GM21576 (cell line): Measurements from ENCODE around the gene FILIP1.

ENCODE experiments used
- ATAC-seq: cut with Tn5 transposase; IDR thresholded peaks from one replicate; pipeline ENCODE4 v1.9.1; 2021; ENCODE audit warnings: mild to moderate bottlenecking, moderate library complexity; ENCODE audit not compliant: unreplicated experiment

Gene FILIP1

GRCh38 chr6:75348882-75349261 lies 144.7 kb downstream of the FILIP1 start:
- ATAC-seq, result no peak

DNA sequence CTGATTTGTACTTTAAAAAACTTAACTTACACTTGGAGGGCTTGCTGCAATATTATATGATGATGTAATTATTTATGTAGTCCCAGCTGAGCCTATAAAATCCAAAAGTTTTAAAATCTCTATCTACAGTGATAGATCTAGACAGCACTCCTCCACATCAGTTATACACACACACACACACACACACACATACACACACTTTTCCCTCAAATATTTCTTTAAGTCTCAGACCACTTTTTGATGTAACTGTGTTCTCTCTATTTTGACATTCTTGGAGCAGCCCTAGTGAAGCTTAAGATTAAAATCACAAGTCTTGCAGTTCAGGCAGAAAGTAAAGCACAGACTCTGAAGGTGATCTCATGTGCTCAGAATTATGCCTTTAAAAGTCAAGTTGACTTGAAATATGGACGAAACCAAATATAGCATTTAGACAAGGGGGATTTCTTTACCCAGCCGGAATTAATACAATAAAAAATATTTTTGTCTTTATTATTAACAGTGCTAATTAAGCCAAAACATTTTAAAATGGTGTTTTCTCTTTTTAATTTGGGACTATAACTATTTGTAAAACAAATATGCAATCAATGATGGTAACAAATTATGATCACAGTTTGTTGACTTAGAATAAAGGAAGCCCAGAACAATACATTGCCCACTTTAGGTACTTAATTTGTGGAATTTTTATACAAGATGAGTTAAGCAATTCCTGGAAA lies 145.5 kb downstream of the FILIP1 start:
- no peak for ATAC-seq

DNA sequence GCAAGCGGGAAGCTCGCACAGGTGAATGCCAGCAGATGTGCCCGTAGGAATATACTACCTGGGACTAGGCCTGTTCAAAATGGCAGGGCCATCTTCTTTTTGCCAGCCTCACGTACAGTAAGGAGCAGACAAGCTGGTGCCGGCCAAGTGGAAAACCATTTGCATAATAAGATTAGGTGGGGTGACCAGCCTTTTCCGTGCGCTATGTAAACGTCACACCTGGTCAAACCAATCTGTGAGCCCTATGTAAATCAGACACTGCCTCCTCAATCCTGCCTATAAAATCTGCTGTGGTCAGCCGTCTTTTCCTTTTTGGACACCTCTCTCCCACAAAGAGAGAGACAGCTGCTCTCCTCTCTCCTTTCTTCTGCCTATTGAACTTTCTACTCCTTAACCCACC lies 148.2 kb downstream of the FILIP1 start:
- ATAC-seq, result no peak

DNA sequence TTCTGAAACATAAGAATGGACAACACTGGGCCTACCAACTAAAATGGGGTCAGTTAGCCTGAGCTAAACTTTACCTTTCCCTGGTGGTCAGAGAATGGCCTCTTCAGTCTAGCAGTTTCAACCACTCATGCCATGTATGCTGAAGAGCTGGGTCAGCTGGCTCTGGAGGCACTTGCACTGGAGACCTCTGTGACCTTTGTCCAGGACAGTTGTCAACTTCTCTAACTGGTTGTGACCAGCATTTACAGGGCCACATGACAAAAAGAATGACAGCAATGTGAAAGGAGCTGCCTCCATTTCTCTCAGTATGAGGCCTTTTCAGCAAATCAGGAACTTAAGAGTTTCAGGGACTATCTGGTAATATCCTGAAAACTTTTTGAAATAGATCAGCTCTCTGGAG lies 149.1 kb downstream of the FILIP1 start:
- ATAC-seq, result no peak

DNA sequence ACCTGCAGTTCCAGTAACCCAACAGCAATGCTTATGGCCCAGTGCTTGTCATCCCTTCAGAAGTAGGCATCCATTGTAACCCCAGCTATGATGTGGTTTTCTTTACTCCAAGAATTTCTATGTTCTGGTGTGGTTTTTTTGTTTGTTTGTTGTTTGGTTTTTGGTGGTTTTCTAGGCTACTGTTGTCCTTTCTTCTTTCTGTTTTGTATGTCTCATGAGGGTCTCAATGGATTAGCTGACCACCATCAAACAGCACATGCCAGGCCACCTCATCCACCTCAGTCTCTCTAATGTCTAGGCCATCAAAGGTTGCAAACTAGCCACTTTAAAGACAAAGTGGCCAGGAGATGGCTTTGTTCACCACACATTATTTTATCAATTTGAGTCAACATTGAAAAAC lies 149.6 kb downstream of the FILIP1 start:
- no peak for ATAC-seq

DNA sequence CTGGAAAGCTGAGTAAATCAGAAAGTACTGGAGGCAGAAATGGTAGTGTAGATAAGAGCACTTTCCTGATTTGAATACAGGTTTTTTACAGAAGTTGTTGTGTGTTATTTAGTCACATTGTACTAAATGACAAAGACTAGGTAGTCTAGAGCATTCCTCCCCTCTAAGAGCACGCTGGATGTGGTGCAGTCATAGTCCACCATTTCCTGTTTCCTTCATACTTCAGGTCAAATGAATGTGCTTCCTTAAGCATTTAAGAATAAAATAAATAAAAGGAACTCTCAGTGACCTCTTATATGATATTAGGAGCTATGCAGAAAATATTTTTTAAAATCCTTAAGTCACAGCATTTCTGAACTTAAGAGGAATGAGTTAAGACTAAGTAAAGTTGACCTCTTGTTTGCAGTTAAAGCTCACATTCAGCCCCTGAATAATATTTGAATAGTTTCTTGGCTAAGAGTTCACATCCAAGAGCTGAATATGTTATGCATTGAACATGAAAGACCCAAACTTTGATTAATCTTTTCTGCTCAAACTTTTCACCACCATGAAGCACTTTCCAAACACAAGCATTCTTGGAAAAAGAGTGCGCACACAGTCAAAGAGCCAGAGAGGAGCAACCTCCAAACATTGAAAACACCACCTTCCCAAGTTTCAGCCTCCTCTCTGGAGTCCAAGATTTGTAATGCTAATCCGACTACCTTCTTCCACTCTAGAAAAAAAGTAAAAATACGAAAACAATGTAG lies 155.6 kb downstream of the FILIP1 start:
- no peak for ATAC-seq

GRCh38 chr6:75334266-75335040 lies 159.1 kb downstream of the FILIP1 start:
- no peak for ATAC-seq

GRCh38 chr6:75333676-75334200 lies 159.9 kb downstream of the FILIP1 start:
- no peak for ATAC-seq

DNA sequence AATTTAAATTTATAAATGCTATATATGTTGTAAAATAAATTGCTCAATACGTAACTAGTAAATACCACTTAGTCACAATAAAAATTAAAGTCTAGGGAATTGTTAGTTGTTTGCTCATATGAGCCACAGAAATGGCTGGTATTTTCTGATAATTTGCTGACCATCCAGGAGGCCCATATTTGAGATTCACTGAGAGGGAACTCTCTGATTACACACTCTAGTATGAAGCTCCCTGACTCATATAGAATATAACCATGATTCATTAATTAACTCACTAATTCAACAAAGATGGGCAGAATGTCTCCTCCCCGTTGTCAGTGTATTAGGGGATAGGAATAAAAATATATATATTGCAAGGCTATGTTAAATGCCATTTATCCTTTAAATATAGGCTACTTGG lies 162.4 kb downstream of the FILIP1 start:
- ATAC-seq, result no peak

GRCh38 chr6:75329703-75330102 lies 163.9 kb downstream of the FILIP1 start:
- ATAC-seq, result no peak

DNA sequence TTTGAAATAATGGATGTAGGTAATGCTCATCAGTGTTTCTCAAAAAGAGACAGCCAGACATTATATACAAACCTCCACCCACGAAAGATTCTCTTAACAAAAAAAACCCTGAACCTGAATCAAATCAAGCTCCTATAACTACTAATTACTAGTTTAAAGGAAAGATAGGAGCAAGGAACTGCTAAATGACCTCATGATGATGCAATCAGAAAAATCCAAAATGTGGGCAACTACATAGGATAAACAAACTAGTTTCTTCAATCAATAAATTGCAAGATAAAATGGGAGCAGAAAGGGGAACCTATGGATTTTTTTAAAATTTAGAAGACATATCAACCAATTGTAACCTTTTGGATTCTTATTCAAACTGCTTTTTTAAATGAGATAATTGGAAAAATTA lies 165.8 kb downstream of the FILIP1 start:
- no peak for ATAC-seq

DNA sequence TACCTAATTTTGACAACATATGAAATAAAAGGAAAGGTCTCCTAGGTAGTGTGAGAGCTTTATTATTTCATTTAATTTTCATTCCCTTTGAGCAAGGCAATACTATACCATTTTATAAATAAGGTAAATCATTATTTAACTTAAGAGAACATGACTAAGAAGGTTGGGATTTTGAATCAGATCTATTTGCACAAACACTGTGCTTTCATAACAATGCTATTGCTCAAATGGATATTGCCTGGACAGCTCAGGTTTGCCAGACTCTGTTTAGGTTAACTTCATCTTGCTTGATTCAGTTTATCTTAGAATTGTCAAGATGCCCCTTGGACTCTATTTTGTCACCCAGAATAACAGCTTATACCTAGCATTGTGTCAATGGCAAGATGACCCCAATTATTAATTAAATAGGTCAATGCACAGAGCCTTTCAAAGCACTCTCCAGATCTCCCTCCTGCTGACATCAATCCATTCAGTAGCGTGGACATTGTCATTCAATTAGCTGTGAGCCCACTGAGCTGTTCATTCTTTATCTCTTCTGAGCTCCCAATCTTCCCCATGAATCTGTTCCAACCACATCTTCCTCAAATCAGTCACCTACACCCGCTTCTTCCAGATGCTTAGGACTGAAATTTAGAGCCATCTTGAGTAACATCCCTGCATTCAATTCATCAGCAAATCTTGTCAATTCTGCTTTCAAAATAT lies 166.9 kb downstream of the FILIP1 start:
- no peak for ATAC-seq

- ATAC-seq, result no peak
Measured at GRCh38 chr6:75318900-75319299, 174.7 kb downstream of the FILIP1 start.

GRCh38 chr6:75317503-75318206 lies 175.9 kb downstream of the FILIP1 start:
- no peak for ATAC-seq

DNA sequence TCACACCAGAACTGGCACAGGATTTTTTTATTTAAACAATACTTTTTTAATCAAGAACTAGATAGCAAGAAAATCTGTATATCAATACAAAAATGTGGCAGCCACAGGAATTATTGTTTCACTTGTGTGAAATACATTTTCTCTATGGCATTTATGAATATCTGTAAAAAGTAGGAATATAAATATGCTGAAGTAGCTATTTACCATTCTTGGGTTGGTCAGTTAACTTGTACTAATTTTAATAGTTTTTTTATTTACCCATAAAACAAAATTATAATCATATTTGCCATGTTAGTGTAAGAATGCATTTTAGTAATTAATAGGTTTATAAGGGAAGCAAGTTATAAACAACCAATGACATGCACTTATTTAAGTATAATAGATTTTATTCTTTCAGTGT lies 177.6 kb downstream of the FILIP1 start:
- ATAC-seq, result no peak

DNA sequence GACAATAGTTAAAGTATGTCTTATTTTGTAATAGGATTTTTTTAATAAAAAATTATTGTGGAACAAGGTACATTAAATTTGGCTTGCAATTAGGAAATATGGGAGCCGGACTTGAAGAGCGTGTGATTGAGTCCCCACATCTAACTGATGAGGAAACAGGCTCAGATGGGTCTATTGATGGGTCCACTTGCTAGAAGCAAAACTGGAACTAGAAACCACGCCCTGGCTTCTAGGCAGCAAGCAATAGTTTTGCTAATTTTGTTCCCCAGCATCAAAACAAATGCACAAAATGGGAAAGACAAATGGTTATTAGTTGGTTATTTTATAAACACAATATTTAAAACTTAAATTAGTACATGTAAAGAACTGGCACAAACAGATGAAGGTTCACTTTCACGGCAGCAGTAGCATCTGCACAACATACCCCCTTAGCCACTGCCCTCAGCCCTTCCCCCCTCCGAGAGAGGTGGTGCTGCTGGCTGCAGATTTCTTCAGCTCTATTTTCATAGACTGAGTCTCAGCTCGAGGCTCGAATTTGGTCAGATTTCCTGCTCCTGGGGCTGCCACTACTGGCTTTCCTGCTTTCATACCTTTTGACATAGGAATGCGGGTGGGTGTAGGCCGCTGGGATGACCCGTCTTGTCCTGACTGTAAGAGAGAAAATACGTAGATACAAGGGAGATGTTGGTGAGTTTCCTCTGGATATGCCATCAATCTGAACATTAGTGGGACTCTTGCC lies 185.2 kb downstream of the FILIP1 start:
- ATAC-seq, result no peak

- no peak for ATAC-seq
Measured at GRCh38 chr6:75307364-75308004, 186.1 kb downstream of the FILIP1 start.

DNA sequence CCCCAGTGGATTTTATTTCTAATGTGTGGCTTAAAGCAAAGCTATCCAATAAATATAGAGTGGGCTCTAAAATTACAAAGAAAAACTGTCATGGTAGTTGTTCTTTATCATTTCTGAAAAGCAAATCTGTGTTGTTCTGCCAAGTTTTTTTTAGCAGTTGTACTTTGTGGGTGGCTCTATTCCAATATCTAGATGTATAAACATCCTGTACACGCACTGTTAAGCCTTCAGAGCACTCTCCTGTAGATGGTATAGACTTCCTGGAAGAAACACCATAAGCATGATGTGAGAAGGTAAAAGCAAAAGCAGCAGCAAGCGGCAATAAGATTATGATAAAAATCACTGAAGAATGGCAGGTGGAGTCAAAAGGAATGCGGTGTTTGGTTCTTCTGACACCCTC lies 187.5 kb downstream of the FILIP1 start:
- no peak for ATAC-seq

DNA sequence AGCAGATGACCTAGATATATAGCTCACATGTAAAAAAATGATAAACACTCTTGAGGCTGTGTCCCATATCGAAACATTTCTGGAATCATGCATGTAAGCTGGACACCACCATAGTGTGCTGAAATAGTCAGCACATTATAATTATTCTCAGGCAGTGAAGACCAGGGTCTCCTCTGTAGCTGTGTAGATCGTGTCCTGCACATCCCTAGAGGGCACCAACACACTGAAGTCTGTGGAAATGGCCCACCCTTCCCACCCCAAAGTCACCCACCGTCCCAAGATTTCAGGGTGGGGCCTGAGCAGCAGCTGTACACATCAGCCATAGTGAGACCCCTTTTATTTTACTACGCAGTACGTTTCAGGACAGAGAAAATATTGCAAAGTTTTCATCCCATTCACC lies 188.0 kb downstream of the FILIP1 start:
- no peak for ATAC-seq
